ENCODE measurements around the gene CAPN12. TPM values are rescaled to one million over a fixed set of nuclear protein-coding genes. Genes with fewer than 3 reads are reported as not detected.
A peak's percentile ranks its signal among the peaks of the same experiment; 100 is the strongest.

CAPN12 gene
- total and polyA plus RNA-seq, 2 of the 8 experiments (the other 6 are each of a cell fraction or from before 2014, with no cell fraction given): 8.8 to 20.0 TPM

- H3K79me1 ChIP-seq (ENCODE audit: low read depth, low read length): peaks cover 21% of the 10 kb centered on the region
- CTCF ChIA-PET (ENCODE audit: partially characterized antibody): interaction anchor here (0.7 to 5.6 kb wide), 5 partner anchors 8 to 55 kb away, joined by 3 to 32 read pairs (median 5); no protein-coding TSS in a partner anchor
- no peaks in the 10 kb centered on the region for H3K27me3 ChIP-seq (replicated peaks in 1 of 4; ENCODE audit: control insufficient read depth in 3 of 4, extremely low read depth in 1 of 4, insufficient read depth in 3 of 4, low read length in 3 of 4)
- no peak overlapping the region for H2BK120ac ChIP-seq (replicated peaks; ENCODE audit: low read depth, low read length)
- no peak overlapping the region for H3K18ac ChIP-seq (ENCODE audit: extremely low read depth, low read length)
- no peak overlapping the region for H4K8ac ChIP-seq (ENCODE audit: extremely low read depth, insufficient read depth, low read length)
- H2BK12ac ChIP-seq (ENCODE audit: low read depth, low read length): no peak overlapping the region; the same call in 1 of the 2 replicates
- 81% methylated on average over 7 of the region's 7 CpGs; no CpG with 5 or more reads in 1 of the 2 experiments for WGBS, 2 experiments (ENCODE audit: extremely low coverage in 1 of 2, insufficient coverage in 1 of 2, insufficient read length in 1 of 2, insufficient replicate concordance in 2 of 2, low coverage in 1 of 2, low lambda C conversion rate in 2 of 2, missing lambda C conversion rate in 1 of 2)
- no peaks in the 10 kb centered on the region for H3K23me2 ChIP-seq (ENCODE audit: low read depth, low read length)
- no peaks in the 10 kb centered on the region for H3K9me3 ChIP-seq (ENCODE audit: insufficient read depth in 2 of 2, low read depth in 1 of 2, low read length in 1 of 2)
- no peak overlapping the region for H4K5ac ChIP-seq (ENCODE audit: insufficient read length, low read depth, low read length)
- H4K91ac ChIP-seq (replicated peaks; ENCODE audit: insufficient read length, low read length): peak overlapping the region; percentile 82
- DNase-seq (ENCODE audit: low read depth in 1 of 2, low spot score in 2 of 2) (no peak), FAIRE-seq (no peak)
- no peak overlapping the region; the same call in 1 of the 2 replicates for H2AK5ac ChIP-seq (ENCODE audit: low read depth, low read length)
- no peak overlapping the region for H3K4me2 ChIP-seq (ENCODE audit: insufficient read depth in 1 of 2, low read depth in 2 of 2, low read length in 2 of 2)
- no peak overlapping the region for H3K9ac ChIP-seq (replicated peaks in 1 of 4; ENCODE audit: extremely low read depth in 1 of 4, low read depth in 3 of 4, low read length in 3 of 4)
- H2BK15ac ChIP-seq (ENCODE audit: low read length): no peak overlapping the region
- POLR2A ChIA-PET (ENCODE audit: partially characterized antibody): interaction anchor here (0.7 to 23.4 kb wide), 10 partner anchors 9 to 56 kb away, joined by 3 to 495 read pairs (median 8); partner anchors contain the start of gene ACTN4
- no peak overlapping the region for H3K27ac ChIP-seq (ENCODE audit: low read depth, low read length)
- no peak overlapping the region for H3K4ac ChIP-seq (replicated peaks; ENCODE audit: insufficient read length, low read depth, low read length)
- no peak overlapping the region for H3K4me3 ChIP-seq (ENCODE audit: extremely low read depth in 1 of 4, insufficient read depth in 2 of 4, low read depth in 3 of 4, low read length in 4 of 4)
- 0 out of 2 replicates have a peak overlapping the region, but pooled peaks have one; percentile 32 for H2BK5ac ChIP-seq (ENCODE audit: low read depth, low read length)
- peaks cover 0 to 12% of the 10 kb centered on the region in 2 experiments for H4K20me1 ChIP-seq (replicated peaks in 1 of 2; ENCODE audit: control insufficient read depth in 1 of 2, insufficient read depth in 2 of 2, low read length in 2 of 2)
- H3K79me2 ChIP-seq (ENCODE audit: control insufficient read depth in 1 of 2, insufficient read depth in 2 of 2, low read length in 2 of 2): peaks cover 4 to 93% of the 10 kb centered on the region in 2 experiments; a peak in 2 of 4 replicates
- peaks cover 0 to under 1% (median 0%) of the 10 kb centered on the region in 4 experiments; a peak in 1 of 8 replicates for H3K36me3 ChIP-seq (ENCODE audit: control insufficient read depth in 2 of 4, insufficient read depth in 4 of 4, low read length in 3 of 4)
- H3K23ac ChIP-seq (ENCODE audit: insufficient read length): no peak overlapping the region
- peaks cover 10 to 33% (median 20%) of the 10 kb centered on the region in 4 experiments for H3K4me1 ChIP-seq (replicated peaks in 1 of 4; ENCODE audit: control insufficient read depth in 3 of 4, insufficient read depth in 4 of 4, low read length in 3 of 4)
- H2AFZ ChIP-seq (ENCODE audit: low read length): no peak overlapping the region
- H3K56ac ChIP-seq (replicated peaks; ENCODE audit: insufficient read length, low read depth, low read length): no peak overlapping the region
- H3K14ac ChIP-seq (ENCODE audit: insufficient read length): no peak overlapping the region
- H2BK20ac ChIP-seq (ENCODE audit: low read length): no peak overlapping the region
- TF ChIP-seq POLR2A (IDR thresholded peaks at IDR 0.05; ENCODE audit: control extremely low read depth in 1 of 2, low read depth in 2 of 2, low read length in 2 of 2) (no peak), BACH1 (IDR thresholded peaks at IDR 0.05; ENCODE audit: low read length) (no peak), GABPA (IDR thresholded peaks at IDR 0.05; ENCODE audit: borderline replicate concordance, insufficient read depth, low read length) (no peak), SIN3A (conservative IDR thresholded peaks at IDR 0.05 in 1 of 2, IDR thresholded peaks at IDR 0.05 in 1 of 2; ENCODE audit: low read depth in 1 of 2, low read length in 2 of 2) (no peak), TBP (IDR thresholded peaks at IDR 0.05; ENCODE audit: low read depth, low read length) (no peak), RXRA (IDR thresholded peaks at IDR 0.05; ENCODE audit: insufficient read depth, low read depth, low read length) (no peak), SIX5 (IDR thresholded peaks at IDR 0.05; ENCODE audit: low read depth, low read length) (no peak), RAD21 (IDR thresholded peaks at IDR 0.05 in 1 of 2, conservative IDR thresholded peaks at IDR 0.05 in 1 of 2; ENCODE audit: low read depth in 2 of 2, low read length in 2 of 2) (no peak), KDM4A (IDR thresholded peaks at IDR 0.05; ENCODE audit: low read depth, low read length, severe bottlenecking) (no peak)
- TF ChIP-seq, protein P1, sequence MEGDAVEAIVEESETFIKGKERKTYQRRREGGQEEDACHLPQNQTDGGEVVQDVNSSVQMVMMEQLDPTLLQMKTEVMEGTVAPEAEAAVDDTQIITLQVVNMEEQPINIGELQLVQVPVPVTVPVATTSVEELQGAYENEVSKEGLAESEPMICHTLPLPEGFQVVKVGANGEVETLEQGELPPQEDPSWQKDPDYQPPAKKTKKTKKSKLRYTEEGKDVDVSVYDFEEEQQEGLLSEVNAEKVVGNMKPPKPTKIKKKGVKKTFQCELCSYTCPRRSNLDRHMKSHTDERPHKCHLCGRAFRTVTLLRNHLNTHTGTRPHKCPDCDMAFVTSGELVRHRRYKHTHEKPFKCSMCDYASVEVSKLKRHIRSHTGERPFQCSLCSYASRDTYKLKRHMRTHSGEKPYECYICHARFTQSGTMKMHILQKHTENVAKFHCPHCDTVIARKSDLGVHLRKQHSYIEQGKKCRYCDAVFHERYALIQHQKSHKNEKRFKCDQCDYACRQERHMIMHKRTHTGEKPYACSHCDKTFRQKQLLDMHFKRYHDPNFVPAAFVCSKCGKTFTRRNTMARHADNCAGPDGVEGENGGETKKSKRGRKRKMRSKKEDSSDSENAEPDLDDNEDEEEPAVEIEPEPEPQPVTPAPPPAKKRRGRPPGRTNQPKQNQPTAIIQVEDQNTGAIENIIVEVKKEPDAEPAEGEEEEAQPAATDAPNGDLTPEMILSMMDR (IDR thresholded peaks at IDR 0.05; ENCODE audit: control extremely low read depth in 1 of 3, insufficient read depth in 1 of 3, low read depth in 1 of 3, low read length in 3 of 3): no peak
Measured at GRCh38 chr19:38690832-38691231, 53.4 kb downstream of the CAPN12 start.
